ENCODE measurements around the gene HHIPL1.
"Not testable (repeated sequence)": the region's sequence is repeated elsewhere in the genome, so short reads cannot be mapped to it uniquely, and the experiment has no call there.

The HHIPL1 gene

DNA sequence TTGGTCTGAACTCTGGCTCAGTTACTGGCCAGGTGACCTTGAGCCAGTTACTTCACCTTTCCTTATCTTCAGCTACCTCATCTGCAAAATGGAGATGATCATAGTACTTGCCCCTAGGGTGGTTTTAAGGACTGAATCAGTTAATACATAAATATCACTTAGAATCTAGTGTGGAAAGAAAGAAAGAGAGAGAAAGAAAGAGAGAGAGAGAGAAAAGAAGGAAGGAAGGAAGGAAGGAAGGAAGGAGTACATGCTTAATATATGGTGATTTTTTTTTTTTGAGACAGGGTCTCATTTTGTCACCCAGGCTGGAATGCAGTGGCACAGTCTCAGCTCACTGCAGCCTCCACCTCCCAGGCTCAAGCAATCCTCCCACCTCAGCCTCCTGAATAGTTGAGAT, 16.3 kb downstream of the HHIPL1 start:
- H3K36me3 ChIP-seq (ENCODE audit: control insufficient read depth, insufficient read depth, low read length); H3K4me3 ChIP-seq (ENCODE audit: low read depth, low read length); H3K9ac ChIP-seq (ENCODE audit: low read depth, low read length); H3K9me3 ChIP-seq (ENCODE audit: control insufficient read depth, insufficient read depth, low read length): not testable (repeated sequence)
- Histone ChIP-seq H3K27me3 (ENCODE audit: control insufficient read depth, insufficient read depth, low read length) (peaks cover 30% of the 10 kb centered on the region), H3K27ac (ENCODE audit: low read depth, low read length) (peak overlapping the region; percentile 77), H3K4me1 (ENCODE audit: control insufficient read depth, insufficient read depth, low read length) (peaks cover 40% of the 10 kb centered on the region)

DNA sequence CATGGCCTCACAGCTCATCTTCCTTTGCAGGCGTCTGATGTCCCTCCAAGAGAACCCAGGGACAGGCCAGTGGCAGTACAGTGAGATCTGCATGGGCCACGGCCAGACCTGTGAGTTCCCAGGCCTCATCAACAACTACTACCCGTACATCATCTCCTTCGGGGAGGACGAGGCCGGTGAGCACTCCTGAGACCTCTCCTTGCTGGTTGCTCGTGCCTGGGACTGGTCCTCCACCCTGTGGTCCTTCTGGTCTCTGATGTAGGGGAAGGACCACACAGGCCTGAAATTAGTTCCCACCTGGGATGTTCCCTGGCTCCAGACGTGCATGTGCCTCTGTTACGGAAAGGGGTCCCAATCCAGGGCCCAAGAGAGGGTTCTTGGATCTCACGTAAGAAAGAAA, 17.9 kb downstream of the HHIPL1 start:
- no peaks in the 10 kb centered on the region; the same call in 1 of the 2 replicates for H3K36me3 ChIP-seq (ENCODE audit: control insufficient read depth, insufficient read depth, low read length)
- H3K9me3 ChIP-seq (ENCODE audit: control insufficient read depth, insufficient read depth, low read length): no peaks in the 10 kb centered on the region
- H3K9ac ChIP-seq (ENCODE audit: low read depth, low read length): no peak overlapping the region
- H3K27ac ChIP-seq (ENCODE audit: low read depth, low read length): no peak overlapping the region
- peaks cover 25% of the 10 kb centered on the region for H3K27me3 ChIP-seq (ENCODE audit: control insufficient read depth, insufficient read depth, low read length)
- no peak overlapping the region for H3K4me3 ChIP-seq (ENCODE audit: low read depth, low read length)
- peaks cover 49% of the 10 kb centered on the region for H3K4me1 ChIP-seq (ENCODE audit: control insufficient read depth, insufficient read depth, low read length)

DNA sequence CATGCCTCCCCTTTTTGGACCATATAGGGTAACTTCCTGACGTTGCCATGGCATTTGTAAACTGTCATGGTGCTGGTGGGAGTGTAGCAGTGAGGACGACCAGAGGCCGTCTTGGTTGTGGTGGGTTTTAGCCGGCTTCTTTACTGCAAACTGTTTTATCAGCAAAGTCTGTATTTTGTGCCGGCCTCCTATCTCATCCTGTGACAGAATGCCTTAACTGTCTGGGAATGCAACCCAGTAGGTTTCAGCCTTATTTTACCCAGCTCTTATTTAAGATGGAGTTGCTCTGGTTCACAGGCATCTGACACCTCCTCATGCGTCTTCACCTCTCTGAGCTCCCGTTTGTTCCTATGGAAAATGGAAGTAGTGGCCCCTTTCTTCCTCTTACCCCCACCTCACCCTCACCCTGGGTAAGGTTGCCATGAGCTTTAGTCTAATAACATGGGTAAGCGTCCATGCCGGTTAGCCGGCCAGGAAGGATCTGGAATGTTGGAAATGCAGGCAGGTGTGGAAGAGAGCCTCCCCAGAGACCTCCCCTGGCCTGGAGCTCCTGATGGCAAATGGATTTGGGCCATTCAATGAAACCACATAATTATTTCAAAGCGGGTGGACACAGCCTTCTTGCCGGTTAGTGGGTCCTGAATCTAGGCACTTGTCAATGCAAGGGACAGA, 18.6 kb downstream of the HHIPL1 start:
- Histone ChIP-seq H3K36me3 (ENCODE audit: control insufficient read depth, insufficient read depth, low read length) (no peaks in the 10 kb centered on the region; the same call in 1 of the 2 replicates), H3K27me3 (ENCODE audit: control insufficient read depth, insufficient read depth, low read length) (peaks cover 19% of the 10 kb centered on the region), H3K9me3 (ENCODE audit: control insufficient read depth, insufficient read depth, low read length) (no peaks in the 10 kb centered on the region), H3K4me3 (ENCODE audit: low read depth, low read length) (no peak overlapping the region), H3K9ac (ENCODE audit: low read depth, low read length) (no peak overlapping the region), H3K27ac (ENCODE audit: low read depth, low read length) (peak overlapping the region; percentile 83), H3K4me1 (ENCODE audit: control insufficient read depth, insufficient read depth, low read length) (peaks cover 49% of the 10 kb centered on the region)

DNA sequence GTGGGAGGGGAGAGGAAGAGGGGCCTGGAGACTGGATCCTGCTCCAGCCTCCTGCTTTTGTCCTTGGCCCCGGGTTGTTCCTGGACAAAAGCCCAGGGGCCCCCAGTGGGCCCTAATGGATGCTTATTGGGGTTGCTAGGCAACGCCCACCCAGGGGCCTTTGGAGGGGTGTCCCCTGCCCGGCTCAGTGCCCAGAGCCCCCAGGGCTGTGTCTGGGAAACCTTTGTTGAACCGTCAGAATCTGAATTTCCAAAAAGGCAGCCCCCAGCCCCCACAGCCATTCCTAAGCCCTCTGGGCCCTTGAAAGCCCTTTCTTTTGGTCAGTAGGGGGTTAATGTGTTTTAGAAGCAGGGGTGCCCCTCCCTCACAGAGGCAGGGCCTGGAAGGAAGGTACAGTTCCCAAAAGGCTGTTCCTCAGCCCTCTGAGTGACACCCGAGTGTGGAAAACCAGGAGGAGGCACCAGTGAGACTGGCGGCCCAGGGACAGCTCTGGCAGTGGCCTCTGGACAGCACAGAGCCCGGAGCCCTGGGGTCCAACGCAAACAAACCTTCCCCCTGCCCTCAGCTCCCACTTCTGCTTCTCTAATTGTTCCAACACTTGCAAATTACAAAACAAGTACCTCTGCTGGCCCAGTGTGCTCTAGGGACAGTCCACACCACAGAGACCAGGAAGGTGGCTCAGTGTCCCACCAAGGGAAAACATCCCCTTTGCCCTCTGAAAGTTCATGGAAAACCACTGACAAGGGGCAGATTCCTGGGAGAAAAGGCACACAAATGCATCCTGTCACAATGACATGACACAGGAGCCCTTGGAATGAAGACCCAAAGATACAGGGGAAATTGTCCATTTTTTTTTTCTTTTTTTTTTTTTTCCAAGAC, 19.4 kb downstream of the HHIPL1 start:
- Histone ChIP-seq H3K4me1 (ENCODE audit: control insufficient read depth, insufficient read depth, low read length) (peaks cover 49% of the 10 kb centered on the region), H3K27me3 (ENCODE audit: control insufficient read depth, insufficient read depth, low read length) (peaks cover 11% of the 10 kb centered on the region), H3K4me3 (ENCODE audit: low read depth, low read length) (no peak overlapping the region), H3K36me3 (ENCODE audit: control insufficient read depth, insufficient read depth, low read length) (no peaks in the 10 kb centered on the region; the same call in 1 of the 2 replicates), H3K9ac (ENCODE audit: low read depth, low read length) (no peak overlapping the region), H3K27ac (ENCODE audit: low read depth, low read length) (peak overlapping the region; percentile 88), H3K9me3 (ENCODE audit: control insufficient read depth, insufficient read depth, low read length) (no peaks in the 10 kb centered on the region)

DNA sequence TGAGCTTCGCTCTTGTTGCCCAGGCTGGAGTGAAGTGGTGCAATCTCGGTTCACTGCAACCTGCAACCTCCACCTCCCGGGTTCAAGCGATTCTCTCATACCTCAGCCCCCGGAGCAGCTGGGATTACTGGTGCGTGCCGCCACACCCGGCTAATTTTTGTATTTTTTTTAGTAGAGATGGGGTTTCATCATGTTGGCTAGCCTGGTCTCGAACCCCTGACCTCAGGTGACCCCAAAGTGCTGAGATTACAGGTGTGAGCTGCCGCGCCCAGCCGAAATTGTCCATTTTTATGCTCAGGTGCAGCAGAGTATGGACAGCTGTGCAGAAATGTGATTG, 20.0 kb downstream of the HHIPL1 start:
- H3K27me3 ChIP-seq (ENCODE audit: control insufficient read depth, insufficient read depth, low read length): peaks cover 8% of the 10 kb centered on the region
- no peaks in the 10 kb centered on the region for H3K9me3 ChIP-seq (ENCODE audit: control insufficient read depth, insufficient read depth, low read length)
- no peak overlapping the region for H3K9ac ChIP-seq (ENCODE audit: low read depth, low read length)
- H3K4me3 ChIP-seq (ENCODE audit: low read depth, low read length): no peak overlapping the region
- peaks cover 49% of the 10 kb centered on the region for H3K4me1 ChIP-seq (ENCODE audit: control insufficient read depth, insufficient read depth, low read length)
- no peaks in the 10 kb centered on the region; the same call in 1 of the 2 replicates for H3K36me3 ChIP-seq (ENCODE audit: control insufficient read depth, insufficient read depth, low read length)
- H3K27ac ChIP-seq (ENCODE audit: low read depth, low read length): peak overlapping the region; percentile 88

DNA sequence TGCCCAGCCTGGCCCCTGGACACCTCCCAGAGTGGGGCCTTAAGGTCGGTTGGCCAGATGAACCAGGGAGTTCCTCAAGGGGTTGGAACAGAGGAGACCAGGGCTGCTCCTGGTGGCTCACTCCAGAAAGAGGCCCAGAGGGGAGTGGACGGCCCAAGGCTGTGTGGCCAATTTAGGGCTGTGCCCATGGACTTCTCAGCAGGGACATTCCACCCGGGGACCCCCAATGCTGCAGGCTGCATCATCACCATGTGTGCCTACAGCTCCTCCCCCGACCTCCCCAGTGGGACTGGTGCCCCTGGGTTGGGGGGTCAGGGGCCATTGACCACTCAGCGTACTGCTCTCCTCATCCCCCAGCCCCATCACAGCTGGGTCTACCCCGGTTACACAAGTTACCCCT, 21.6 kb downstream of the HHIPL1 start:
- Histone ChIP-seq H3K9me3 (ENCODE audit: control insufficient read depth, insufficient read depth, low read length) (no peaks in the 10 kb centered on the region), H3K36me3 (ENCODE audit: control insufficient read depth, insufficient read depth, low read length) (no peaks in the 10 kb centered on the region; the same call in 1 of the 2 replicates), H3K4me1 (ENCODE audit: control insufficient read depth, insufficient read depth, low read length) (peaks cover 49% of the 10 kb centered on the region), H3K27ac (ENCODE audit: low read depth, low read length) (no peak overlapping the region), H3K4me3 (ENCODE audit: low read depth, low read length) (no peak overlapping the region), H3K9ac (ENCODE audit: low read depth, low read length) (no peak overlapping the region), H3K27me3 (ENCODE audit: control insufficient read depth, insufficient read depth, low read length) (no peaks in the 10 kb centered on the region)

DNA sequence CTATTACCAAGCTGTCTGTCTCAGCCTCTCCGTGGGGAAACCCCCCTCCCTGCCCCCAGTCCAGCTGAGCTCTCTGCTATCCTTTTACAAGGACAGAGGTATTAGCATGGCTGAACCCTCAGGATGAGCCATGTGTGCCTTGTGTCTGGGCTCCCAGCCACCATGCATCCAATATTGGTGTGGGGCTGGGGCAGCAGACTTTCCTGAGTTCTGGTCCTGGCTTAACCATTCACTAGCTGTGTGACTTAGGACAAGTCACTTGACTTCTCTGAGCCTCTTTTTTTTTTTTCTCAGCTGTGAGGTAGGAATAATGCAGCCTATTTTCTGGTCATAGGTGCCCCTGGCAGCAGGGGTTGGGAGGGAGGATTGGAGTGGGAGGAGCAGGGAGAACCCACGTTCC, 22.1 kb downstream of the HHIPL1 start:
- Histone ChIP-seq H3K9ac (ENCODE audit: low read depth, low read length) (no peak overlapping the region), H3K27me3 (ENCODE audit: control insufficient read depth, insufficient read depth, low read length) (no peaks in the 10 kb centered on the region), H3K36me3 (ENCODE audit: control insufficient read depth, insufficient read depth, low read length) (no peaks in the 10 kb centered on the region; the same call in 1 of the 2 replicates), H3K27ac (ENCODE audit: low read depth, low read length) (no peak overlapping the region), H3K4me1 (ENCODE audit: control insufficient read depth, insufficient read depth, low read length) (peaks cover 54% of the 10 kb centered on the region), H3K4me3 (ENCODE audit: low read depth, low read length) (no peak overlapping the region), H3K9me3 (ENCODE audit: control insufficient read depth, insufficient read depth, low read length) (no peaks in the 10 kb centered on the region)

DNA sequence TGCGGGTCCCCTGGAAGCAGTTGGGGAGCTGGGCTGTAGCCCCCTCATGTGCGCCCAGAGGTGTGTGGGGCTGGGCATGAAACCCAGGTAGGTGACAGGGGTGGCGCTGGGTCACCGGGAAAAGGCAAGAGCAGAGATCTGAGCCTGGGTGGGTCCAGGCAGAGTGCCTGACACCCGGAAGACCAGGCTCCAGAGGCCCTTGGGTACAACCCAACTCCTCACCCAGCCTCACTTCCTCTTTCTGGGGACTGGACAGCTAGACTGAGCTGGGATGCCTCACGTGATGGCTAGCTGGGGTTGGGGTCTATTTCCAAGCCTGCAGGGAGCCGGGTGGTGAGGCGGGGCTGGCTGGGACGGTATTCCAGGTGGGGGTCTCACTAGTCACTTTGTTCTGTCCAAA, 22.9 kb downstream of the HHIPL1 start:
- Histone ChIP-seq H3K27me3 (ENCODE audit: control insufficient read depth, insufficient read depth, low read length) (no peaks in the 10 kb centered on the region), H3K36me3 (ENCODE audit: control insufficient read depth, insufficient read depth, low read length) (no peaks in the 10 kb centered on the region), H3K9me3 (ENCODE audit: control insufficient read depth, insufficient read depth, low read length) (no peaks in the 10 kb centered on the region), H3K27ac (ENCODE audit: low read depth, low read length) (no peak overlapping the region), H3K9ac (ENCODE audit: low read depth, low read length) (no peak overlapping the region), H3K4me1 (ENCODE audit: control insufficient read depth, insufficient read depth, low read length) (peaks cover 59% of the 10 kb centered on the region), H3K4me3 (ENCODE audit: low read depth, low read length) (no peak overlapping the region)

DNA sequence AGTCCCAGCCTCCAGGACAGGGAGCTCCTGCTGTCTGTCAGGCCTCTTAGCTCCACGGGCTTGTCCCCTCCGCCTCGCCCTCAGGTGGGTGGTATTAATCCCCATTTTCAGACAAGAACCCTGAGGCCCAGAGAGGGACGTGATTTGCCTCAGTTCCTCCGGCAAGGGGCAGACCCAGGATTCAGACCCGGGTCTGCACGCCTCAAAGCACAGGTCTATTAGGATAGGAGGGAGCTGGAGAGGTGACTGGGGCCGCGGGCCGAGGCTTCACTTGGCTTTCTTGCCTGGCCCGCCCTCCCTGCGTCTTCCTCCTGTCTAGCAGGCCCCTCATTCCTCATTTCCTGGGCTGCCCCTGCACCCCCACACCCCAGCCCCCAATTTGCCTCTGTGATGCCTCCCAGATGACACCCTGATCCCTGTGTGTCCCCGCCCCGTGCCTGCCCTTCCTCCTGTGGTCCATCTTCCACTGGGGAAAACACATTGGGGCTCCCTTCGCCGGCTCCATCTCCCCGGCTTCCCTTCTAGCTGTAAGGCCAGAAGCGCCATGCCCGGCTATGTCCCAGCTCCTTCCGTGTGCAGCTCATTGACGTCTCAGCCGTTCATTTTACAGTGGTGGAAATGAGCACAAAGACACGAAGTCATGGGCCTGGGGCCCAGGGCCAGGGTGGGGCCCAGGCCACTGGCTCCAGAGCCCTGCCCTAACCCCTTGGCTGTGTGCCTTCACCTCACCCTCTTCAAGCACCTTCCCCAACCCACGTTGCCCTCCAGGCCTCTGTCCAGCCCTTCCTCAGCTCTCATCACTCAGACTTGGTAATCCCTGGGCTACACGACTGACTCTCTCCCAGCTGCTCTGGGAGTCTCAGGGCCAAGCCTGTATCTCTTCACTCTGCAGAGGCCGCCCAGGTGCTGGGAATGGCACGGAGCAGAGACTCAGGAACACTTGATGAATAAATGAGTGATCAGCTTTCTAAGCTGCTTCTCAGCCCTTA, 23.7 kb downstream of the HHIPL1 start:
- Histone ChIP-seq H3K4me3 (ENCODE audit: low read depth, low read length) (no peak overlapping the region), H3K4me1 (ENCODE audit: control insufficient read depth, insufficient read depth, low read length) (peaks cover 57% of the 10 kb centered on the region), H3K9me3 (ENCODE audit: control insufficient read depth, insufficient read depth, low read length) (no peaks in the 10 kb centered on the region), H3K27ac (ENCODE audit: low read depth, low read length) (no peak overlapping the region), H3K27me3 (ENCODE audit: control insufficient read depth, insufficient read depth, low read length) (no peaks in the 10 kb centered on the region), H3K9ac (ENCODE audit: low read depth, low read length) (no peak overlapping the region), H3K36me3 (ENCODE audit: control insufficient read depth, insufficient read depth, low read length) (no peaks in the 10 kb centered on the region)

DNA sequence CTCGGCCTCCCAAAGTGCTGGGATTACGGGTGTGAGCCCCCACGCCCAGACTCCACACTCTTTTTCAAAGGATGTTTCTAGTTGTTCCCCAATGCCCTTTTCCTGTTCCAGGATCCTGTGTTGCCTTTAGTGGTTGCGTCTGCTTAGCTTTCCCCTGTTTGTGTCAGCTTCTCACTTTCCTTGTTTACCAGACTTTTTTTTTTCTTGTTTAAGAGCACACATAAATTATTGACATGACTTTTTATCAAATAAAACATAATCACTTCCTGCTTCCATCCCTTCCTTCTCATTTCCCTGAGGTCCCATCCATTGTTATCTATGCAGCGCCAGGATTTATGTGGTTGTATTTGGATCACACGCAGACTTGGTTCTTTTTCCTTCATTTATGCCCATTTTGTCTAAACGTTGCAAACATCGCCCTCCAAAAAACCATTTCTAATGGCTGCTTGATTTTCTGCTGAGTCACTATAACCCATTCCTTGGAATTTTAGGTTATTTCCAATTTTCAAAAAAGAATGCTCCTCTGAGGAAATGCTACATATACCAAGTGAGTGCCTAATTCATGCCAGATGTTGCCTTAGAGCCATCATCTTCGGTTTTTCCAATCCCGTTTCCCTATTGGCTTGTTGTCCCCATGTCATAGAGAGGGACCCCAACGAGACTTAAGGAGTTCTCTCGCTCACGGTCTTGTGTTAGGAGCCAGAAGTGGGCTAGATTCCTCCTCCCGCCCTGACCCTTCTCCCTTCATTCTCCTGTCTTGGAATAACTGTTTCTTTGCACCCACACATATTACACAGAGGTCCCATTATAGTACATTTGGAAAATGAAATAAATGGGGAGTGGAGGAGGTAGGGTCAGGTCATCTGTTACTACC, 25.7 kb downstream of the HHIPL1 start:
- Histone ChIP-seq H3K27me3 (ENCODE audit: control insufficient read depth, insufficient read depth, low read length) (no peaks in the 10 kb centered on the region), H3K9me3 (ENCODE audit: control insufficient read depth, insufficient read depth, low read length) (no peaks in the 10 kb centered on the region), H3K9ac (ENCODE audit: low read depth, low read length) (no peak overlapping the region), H3K4me3 (ENCODE audit: low read depth, low read length) (no peak overlapping the region), H3K36me3 (ENCODE audit: control insufficient read depth, insufficient read depth, low read length) (no peaks in the 10 kb centered on the region), H3K4me1 (ENCODE audit: control insufficient read depth, insufficient read depth, low read length) (peaks cover 42% of the 10 kb centered on the region), H3K27ac (ENCODE audit: low read depth, low read length) (peak overlapping the region; percentile 94)

Measured in HUES48 (cell line).